Activated gamma-delta T cell treated with Interleukin-2 at 50 U/mL for 16 hours (primary cell): ENCODE results near the gene CRTC1.
"Not testable (repeated sequence)": the region's sequence is repeated elsewhere in the genome, so short reads cannot be mapped to it uniquely, and the experiment has no call there.

Source experiments
- DNase-seq: peaks from one replicate; pipeline ENCODE4 v3.0.0-alpha.2; 2020

CRTC1 gene

GRCh38 chr19:18669883-18670282 lies 13.6 kb upstream of the CRTC1 start:
- DNase-seq: no peak

- no peak for DNase-seq
Measured at GRCh38 chr19:18670312-18670711, 13.2 kb upstream of the CRTC1 start.

GRCh38 chr19:18671303-18672043 lies 12.0 kb upstream of the CRTC1 start:
- no peak for DNase-seq

DNA sequence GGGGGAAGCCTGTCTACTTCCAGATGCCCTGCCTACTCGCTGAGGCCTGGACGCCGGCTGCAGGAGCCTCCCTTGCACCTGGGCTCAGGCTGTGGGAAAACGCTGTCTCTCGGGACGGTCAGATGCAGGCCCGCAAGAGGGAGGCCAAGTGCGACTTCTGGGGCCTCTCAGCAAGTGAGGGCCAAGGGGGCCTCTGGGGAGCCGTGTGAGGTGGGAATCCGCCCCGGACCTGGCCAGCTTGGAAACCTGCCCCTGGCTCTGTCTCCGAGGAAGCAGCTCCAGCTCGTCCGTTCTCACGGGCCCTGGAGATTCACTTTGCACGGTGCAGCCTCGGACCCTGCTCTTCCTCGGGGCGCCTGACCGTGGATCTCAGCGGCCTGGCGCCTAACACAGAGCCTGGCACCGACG lies 11.4 kb upstream of the CRTC1 start:
- DNase-seq: no peak

GRCh38 chr19:18672606-18673337 lies 10.7 kb upstream of the CRTC1 start:
- DNase-seq: no peak

GRCh38 chr19:18674616-18675015 lies 8.9 kb upstream of the CRTC1 start:
- DNase-seq: no peak

DNA sequence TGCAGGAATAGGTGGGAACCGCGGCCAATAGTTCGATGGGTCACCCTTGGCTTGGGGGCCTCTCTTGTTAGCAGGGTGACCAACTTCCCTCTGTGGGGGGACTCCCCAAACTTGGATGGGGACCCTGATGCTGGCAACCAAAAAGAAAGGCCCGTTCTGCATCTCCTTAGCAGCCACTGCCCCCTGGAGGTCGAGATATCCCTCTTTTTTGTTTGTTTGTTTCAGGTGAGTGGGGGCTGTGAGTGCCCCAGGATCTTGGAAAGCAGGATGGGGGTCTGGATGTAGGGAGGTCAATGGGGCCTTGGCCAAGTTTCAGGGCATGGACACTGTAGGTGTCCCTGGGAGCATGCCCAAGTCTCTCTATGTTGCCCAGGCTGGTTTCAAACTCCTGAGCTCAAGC lies 7.7 kb upstream of the CRTC1 start:
- no peak for DNase-seq

GRCh38 chr19:18676692-18677091 lies 6.8 kb upstream of the CRTC1 start:
- DNase-seq: no peak

- no peak for DNase-seq
Measured at GRCh38 chr19:18677156-18677555, 6.3 kb upstream of the CRTC1 start.

- not testable (repeated sequence) for DNase-seq
Measured at GRCh38 chr19:18680148-18680547, 3.3 kb upstream of the CRTC1 start.

GRCh38 chr19:18682807-18683108 lies 722 bp upstream of the CRTC1 start:
- DNase-seq: no peak

GRCh38 chr19:18683958-18684641 lies 620 bp downstream of the CRTC1 start:
- no peak for DNase-seq

DNA sequence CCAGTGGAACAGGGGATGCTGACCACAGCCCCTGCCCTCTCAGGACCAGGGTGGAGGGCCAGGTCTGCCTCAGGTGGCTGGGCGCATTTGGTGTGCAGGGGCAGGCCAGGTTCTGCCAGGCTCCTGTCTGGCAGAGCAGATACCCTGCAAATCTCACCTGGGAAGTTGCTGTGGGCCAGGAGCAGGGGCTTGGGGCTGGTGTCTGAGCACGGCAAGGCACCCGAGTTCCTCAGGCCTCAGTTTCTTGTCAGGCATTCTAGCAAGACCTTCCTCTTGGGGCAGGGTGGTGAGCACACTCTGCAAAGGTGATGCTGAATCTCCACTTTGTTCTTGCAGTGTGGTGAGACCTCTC lies 1.1 kb downstream of the CRTC1 start:
- DNase-seq: no peak

GRCh38 chr19:18685597-18686190 lies 2.2 kb downstream of the CRTC1 start:
- no peak for DNase-seq

GRCh38 chr19:18687740-18688465 lies 4.4 kb downstream of the CRTC1 start:
- DNase-seq: no peak

DNA sequence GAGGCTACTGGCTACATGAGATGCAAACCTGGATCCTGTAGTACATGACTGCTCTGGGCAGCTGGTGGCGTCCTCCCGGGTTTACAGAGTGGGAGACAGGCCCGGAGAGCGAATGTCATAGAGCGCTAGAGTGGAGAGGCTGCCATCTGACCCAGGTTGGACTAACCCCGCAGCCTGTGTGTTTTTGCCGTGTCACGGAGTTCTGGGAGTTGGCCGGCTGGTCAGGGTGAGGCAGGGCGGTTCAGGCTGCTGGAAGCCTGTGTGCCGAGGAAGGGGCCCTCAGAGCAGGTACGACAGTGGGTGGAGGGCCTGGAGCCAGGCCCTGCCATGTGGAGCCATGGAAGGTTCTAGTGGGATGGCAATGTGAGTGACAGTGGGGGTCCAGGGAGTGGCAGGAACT lies 12.5 kb downstream of the CRTC1 start:
- DNase-seq: no peak

- DNase-seq: no peak
Measured at GRCh38 chr19:18697680-18698079, 14.2 kb downstream of the CRTC1 start.

- DNase-seq: no peak
Measured at GRCh38 chr19:18698321-18699167, 15.1 kb downstream of the CRTC1 start.

DNA sequence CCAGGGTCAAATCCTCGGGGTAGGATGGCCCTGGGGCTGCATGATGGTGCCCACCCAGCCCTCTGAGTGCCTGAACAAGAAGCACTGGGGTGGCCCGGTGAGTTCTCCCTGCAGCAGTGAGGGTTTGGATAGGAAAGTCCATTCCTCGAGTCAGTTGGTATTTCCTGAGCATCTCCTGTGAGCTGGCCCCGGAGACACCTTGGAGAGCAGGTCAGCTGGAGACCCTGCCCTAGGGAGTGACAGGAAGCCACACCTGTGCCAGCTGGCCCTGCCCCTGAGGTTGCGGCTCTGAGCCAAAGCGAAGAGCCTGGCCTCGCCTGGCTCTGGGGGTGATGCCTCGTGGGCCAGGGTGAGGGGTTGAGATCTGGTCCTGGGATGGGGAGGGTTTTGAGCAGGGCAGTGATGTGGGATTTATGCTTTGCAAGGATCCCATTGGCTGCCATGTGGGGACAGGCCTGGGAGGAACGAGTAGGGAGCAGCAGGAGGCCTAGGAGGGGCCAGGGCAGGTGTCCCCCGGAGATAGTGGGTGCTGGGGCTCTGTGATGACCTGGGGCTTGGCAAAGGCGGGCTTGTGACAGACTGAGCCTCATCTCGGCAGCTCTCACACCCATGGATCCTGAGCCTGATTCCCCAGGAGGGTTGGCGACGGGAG lies 16.0 kb downstream of the CRTC1 start:
- DNase-seq: no peak

- peak; percentile 70 for DNase-seq
Measured at GRCh38 chr19:18700501-18701249, 17.2 kb downstream of the CRTC1 start.

GRCh38 chr19:18701250-18701608 lies 17.7 kb downstream of the CRTC1 start:
- DNase-seq: no peak
